ENCODE measurements around the gene RBMX. TPM values are rescaled to one million over a fixed set of nuclear protein-coding genes. Genes with fewer than 3 reads are reported as not detected.
"Not testable (repeated sequence)": the region's sequence is repeated elsewhere in the genome, so short reads cannot be mapped to it uniquely, and the experiment has no call there.

The RBMX gene
- total RNA-seq: 93.6 TPM
- long read RNA-seq, transcript RBMX-201 (9 exons, 2,012 nt): major isoform, 77 of 110 reads
- long read RNA-seq, partial matches to known transcripts: 10 of 110 reads
- long read RNA-seq, other reads (novel, unspliced or antisense): 20 of 110 reads

GRCh38 chrX:136880452-136881013, at the start of gene RBMX:
Gene RBMX, minus strand, starts transcription at chrX:136880725. Its CDS starts 1,298 bp downstream, at chrX:136879427.
- intact Hi-C loops (cut with micrococcal nuclease): loop anchor here (5.0 kb wide), 1 partner anchor 173 kb away; no protein-coding TSS in a partner anchor
- ATAC-seq (peak; percentile 98), DNase-seq (peak; percentile 83)

GRCh38 chrX:136921438-136921837, 40.9 kb upstream of the RBMX start:
- intact Hi-C loops (cut with micrococcal nuclease); ATAC-seq; DNase-seq: not testable (repeated sequence)

- peak; percentile 36 for ATAC-seq
- intact Hi-C loops (cut with micrococcal nuclease): no loop called here
Measured at GRCh38 chrX:136920001-136920400, 39.5 kb upstream of the RBMX start.

GRCh38 chrX:136916827-136917226, 36.3 kb upstream of the RBMX start:
- intact Hi-C loops (cut with micrococcal nuclease): no loop called here
- no peak for ATAC-seq
- no peak for DNase-seq

More at GRCh38 chrX:136920001-136920400, 39.5 kb upstream of the RBMX start:
- DNase-seq: no peak

GRCh38 chrX:136911661-136912060, 31.1 kb upstream of the RBMX start:
- ATAC-seq; intact Hi-C loops (cut with micrococcal nuclease); DNase-seq: not testable (repeated sequence)

- intact Hi-C loops (cut with micrococcal nuclease): no loop called here
- ATAC-seq: no peak
- DNase-seq: no peak
Measured at GRCh38 chrX:136911253-136911652, 30.7 kb upstream of the RBMX start.

- no peak for DNase-seq
- intact Hi-C loops (cut with micrococcal nuclease): loop anchor here (1.0 kb wide), 1 partner anchor 9 kb away; no protein-coding TSS in a partner anchor
- ATAC-seq: no peak
Measured at GRCh38 chrX:136910565-136911035, 30.1 kb upstream of the RBMX start.

- DNase-seq (peak; percentile 70), ATAC-seq (peak; percentile 88)
- intact Hi-C loops (cut with micrococcal nuclease): loop anchor here (1.0 kb wide), 1 partner anchor 9 kb away; no protein-coding TSS in a partner anchor
Measured at GRCh38 chrX:136909706-136910564, 29.4 kb upstream of the RBMX start.

GRCh38 chrX:136909119-136909705, 28.7 kb upstream of the RBMX start:
- peak; percentile 90 for ATAC-seq
- intact Hi-C loops (cut with micrococcal nuclease): no loop called here
- DNase-seq: peak; percentile 88

GRCh38 chrX:136907621-136908020, 27.1 kb upstream of the RBMX start:
- ATAC-seq (no peak), DNase-seq (peak; percentile 60)
- intact Hi-C loops (cut with micrococcal nuclease): no loop called here

GRCh38 chrX:136906921-136907510, 26.5 kb upstream of the RBMX start:
- DNase-seq (no peak), ATAC-seq (no peak)
- intact Hi-C loops (cut with micrococcal nuclease): no loop called here

GRCh38 chrX:136904067-136904466, 23.5 kb upstream of the RBMX start:
- DNase-seq; intact Hi-C loops (cut with micrococcal nuclease); ATAC-seq: not testable (repeated sequence)

GRCh38 chrX:136900071-136900470, 19.5 kb upstream of the RBMX start:
- DNase-seq; ATAC-seq; intact Hi-C loops (cut with micrococcal nuclease): not testable (repeated sequence)

GRCh38 chrX:136899221-136899620, 18.7 kb upstream of the RBMX start:
- no peak for ATAC-seq
- no peak for DNase-seq
- intact Hi-C loops (cut with micrococcal nuclease): no loop called here

- DNase-seq; intact Hi-C loops (cut with micrococcal nuclease); ATAC-seq: not testable (repeated sequence)
Measured at GRCh38 chrX:136898752-136899151, 18.2 kb upstream of the RBMX start.

GRCh38 chrX:136896121-136896914, 15.8 kb upstream of the RBMX start:
- intact Hi-C loops (cut with micrococcal nuclease): no loop called here
- DNase-seq (no peak), ATAC-seq (no peak)

GRCh38 chrX:136892412-136892811, 11.9 kb upstream of the RBMX start:
- intact Hi-C loops (cut with micrococcal nuclease): no loop called here
- no peak for DNase-seq
- no peak for ATAC-seq

GRCh38 chrX:136890596-136890995, 10.1 kb upstream of the RBMX start:
- DNase-seq; ATAC-seq; intact Hi-C loops (cut with micrococcal nuclease): not testable (repeated sequence)

Measured in left ventricle myocardium superior (tissue), 1 donor.